Measurements from ENCODE around the gene SIX1.

The SIX1 gene

GRCh38 chr14:60641742-60642269 lies 7.5 kb downstream of the SIX1 start:
- DNase-seq: no peak

DNA sequence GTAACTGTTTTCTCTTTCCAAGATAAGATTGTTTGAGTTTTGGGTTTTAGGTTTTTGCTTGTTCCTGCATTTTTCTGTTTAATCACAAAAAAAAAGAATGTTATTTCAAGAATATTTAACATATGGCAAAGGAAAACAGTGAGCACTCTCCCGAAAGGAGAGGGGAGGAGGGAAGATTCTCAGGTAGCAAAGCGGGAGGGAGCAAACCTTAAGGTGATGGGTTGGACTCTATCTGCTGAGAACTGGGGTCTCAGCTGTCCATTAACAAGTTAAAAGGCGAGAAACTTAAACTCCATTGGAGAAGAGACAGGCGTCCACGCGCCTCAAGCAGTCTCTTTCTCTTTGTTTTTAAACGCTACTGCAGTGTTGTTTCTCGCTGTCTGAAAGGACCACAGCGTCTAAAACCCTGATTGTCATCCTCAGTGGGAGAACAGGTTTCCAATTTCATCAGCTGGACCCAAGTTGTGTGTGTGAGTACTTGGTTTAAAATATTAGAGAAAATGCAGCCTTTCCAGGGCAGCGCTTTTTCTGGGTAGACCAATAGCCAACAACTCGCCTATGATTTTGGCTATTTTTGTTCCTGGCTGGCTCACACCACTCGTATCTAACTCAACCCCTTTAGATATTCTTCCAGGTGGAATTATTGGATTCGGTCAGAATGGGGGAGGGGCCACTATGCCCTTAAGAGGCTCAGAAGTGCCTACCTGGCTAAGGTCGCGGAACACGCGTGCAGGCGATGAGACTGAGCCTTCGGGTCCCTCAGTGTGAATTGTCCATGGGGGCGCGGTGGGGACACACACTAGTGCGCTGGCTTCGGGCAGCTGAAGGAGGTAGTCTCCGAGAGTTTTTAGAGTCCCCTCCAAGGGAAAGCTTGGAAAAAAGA lies 8.2 kb downstream of the SIX1 start:
- no peak for DNase-seq

GRCh38 chr14:60639674-60640073 lies 9.6 kb downstream of the SIX1 start:
- no peak for DNase-seq

DNA sequence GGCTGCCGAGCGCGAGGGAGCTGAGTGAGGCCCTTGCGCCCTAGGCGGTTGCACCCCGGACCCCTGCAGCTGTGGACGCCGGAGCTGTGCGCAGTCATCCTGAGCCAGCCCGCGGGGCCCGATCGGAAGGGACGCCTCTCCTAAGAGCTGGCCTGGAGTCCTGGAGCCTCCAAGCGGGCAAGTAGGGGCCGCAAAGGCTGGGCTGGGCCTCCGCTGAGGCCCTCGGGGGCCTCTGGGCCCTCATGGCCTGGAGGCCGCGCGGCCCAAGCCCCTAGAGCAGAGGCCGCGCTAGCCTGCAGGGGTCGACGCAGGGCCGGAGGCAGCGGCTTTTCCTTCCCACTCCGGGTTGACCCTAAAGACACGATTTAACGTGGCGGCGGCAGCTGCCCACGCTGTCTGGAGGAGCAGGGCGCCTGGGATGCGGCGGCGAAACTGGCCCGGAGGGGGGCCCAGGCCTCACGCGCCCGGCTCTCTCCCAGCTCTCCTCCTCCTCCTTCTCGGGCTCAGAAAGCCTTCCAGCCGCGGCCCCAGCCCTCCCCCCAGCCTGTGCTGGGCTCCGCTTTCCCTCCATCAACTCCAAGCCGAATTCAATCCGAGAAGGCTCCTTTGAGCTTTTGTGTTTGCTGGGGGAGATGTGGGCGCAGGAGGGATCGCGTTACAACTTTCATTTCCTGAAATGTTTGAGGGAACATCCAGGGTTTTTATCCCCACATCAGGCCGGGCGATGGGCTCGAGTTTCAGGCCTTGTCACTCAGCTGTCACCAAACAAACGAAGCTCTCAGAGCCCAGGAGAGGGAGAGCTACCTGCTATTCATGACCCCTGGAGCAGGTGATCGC lies 11.6 kb downstream of the SIX1 start:
- DNase-seq: no peak

DNA sequence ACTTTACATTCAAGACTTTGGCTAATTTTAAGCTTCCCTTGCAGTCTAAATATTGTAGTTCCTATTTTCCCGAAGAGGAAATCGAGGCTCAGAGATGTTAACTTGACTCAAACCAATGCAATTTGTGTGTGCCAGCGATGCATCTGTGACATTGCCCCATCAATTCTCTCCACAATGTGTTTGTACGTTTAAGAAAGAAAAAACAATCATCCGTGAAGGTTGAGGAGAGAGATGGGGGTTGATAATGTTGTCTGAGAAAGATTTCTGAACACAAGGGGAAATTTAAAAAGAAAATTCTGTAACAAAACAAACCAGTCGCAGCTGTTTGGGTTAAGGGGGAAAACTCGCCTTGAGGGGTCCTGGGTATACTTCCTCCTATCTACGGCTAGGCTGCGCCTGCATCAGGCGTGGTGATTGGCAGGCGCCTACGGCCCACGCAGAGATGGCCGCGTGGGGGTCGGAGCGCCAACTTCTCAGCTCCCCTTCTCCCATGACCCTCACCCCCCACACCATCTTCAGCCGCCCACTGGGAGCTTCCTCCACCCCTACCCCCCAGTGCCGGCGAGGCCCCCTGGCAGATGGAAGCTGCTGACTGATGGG lies 12.3 kb downstream of the SIX1 start:
- DNase-seq: no peak

DNA sequence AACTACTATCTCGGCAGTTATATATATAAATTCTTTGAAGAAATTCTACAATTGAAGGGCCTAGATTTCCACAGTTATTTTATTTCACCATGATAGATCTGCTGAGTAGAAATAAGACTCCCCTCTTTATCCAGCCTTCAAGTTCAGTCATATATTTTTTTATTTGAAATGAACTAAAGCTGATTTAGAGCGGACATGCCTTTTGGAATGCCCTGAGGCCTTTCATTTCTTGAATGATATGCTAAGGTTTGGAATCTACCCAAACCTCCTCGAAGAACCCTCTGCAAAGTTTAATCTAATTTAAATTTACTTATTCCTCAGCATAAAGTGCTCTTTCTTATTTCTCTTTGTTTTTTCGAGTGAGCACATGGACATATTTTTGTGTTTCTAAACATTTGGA lies 15.1 kb downstream of the SIX1 start:
- no peak for DNase-seq

DNA sequence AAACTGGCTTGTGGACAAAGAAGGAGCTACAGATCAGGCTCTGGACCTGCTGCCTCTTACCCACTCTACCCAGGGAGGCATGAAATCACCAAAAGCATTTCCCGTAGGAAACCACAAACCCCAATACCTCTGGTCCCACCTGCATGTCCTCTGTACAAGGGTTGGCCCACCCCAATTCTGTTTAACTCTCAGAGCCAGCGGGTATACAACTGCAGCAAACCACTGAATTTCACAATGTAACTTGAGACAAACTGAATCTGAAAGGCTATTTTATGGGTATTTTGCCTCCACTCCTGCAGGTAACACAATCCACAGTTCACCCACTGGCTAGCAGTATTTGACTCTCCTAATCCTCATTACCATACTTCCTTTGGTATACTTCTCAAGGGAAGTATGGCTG lies 16.5 kb downstream of the SIX1 start:
- no peak for DNase-seq

GRCh38 chr14:60632257-60632656 lies 17.0 kb downstream of the SIX1 start:
- no peak for DNase-seq

DNA sequence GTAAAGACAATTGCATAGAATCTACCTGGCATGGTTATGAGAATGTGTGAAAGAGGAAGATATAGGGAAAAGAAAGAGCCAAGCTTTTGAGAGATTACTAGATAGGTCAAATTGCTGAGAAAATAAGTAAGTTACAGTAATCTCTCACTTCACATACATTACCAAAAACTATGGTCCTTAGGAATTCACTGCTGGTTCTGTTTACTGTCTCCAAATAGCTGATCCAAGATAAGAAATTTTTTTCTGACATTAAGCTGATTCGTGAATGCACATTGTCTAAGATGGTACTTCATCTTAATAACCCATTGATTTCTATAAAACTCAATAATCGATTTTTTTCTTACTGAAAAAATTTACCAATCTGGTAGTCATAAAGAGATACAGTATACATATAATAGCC lies 17.4 kb downstream of the SIX1 start:
- DNase-seq: no peak

DNA sequence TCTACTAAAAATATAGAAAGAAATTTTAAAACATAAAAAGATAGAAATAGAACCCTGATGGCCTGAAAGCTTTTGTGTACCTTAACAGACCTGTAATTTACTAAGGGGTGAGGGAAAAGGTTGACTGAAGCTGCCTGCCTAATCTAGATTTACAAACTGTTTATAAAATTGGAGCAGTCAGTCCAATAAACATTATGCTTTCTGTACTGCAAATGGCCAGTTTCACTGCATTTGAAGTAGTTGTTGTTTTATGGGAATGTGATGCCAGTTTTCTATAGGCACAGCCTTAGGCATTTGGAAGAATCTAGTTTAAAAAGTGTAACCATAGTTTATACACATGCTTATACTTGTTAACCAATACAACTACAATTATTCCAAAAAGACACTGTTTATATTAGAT lies 19.1 kb downstream of the SIX1 start:
- DNase-seq: no peak

GRCh38 chr14:60628892-60629291 lies 20.4 kb downstream of the SIX1 start:
- DNase-seq: no peak

DNA sequence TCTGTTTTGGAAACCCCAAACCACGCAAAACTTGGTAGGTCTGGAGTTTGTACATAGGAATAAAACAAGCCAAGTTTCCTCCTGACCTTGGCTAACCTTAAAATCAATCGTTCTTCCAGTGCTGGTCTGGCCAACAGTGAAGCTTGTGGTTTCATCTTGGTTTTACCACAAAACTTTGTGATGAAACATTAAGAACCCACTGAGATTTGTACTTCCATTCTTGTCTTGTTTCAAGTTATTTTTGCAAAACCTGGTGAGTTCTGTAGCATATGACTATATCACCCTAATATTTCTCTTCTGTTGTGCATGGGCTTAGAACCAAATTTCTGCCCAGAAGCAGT lies 26.4 kb downstream of the SIX1 start:
- no peak for DNase-seq

DNA sequence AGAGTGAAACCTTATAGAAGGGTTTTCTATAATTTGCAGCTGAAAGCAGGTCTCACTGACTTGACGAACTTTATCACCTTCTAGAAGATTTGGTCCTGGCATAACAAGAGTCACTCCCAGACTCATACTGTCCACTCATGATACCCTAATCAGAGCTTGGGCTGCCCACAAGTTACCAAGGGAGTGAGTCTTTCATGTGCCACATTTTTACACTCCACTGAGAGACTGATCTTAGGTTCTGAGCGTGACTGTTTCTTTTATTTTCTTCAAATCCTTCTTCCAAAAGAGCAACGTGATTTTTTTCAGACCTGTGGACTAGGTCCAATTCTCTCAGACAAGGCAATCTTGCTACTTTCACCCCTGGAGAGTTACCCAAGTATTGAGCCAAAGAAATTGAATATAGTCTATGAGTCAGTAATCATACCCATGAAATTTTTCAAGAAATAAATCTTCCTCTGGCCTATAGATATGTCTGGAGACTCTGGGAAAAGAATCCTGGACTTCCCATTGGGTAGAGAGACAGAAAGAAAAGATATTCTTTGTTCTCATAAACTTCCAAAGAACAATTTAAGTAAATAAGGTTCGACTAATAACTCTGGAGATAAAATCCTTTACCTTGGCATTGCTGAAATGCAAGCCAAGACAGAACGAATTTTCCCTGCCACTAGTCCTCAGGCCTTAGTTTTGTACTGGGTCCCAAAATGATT lies 26.9 kb downstream of the SIX1 start:
- DNase-seq: no peak

DNA sequence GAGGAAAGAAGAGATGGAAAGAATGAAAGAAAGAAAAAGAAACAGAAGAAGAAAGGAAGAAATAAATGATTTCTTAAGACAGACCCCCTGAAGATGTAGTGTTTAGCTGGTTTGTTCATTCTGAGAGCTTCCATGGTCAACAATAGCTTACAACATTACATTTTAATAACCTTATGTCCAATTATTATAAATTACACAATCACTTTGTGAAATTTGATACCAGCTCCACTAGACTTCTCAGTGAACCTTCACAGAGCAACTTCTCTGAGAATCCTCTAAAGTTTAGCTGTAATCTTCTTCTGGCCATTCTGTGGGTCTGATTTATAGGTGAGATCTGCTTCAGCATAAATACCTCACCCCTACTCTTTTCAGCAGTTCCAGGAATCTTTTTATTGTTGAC lies 27.9 kb downstream of the SIX1 start:
- no peak for DNase-seq

DNA sequence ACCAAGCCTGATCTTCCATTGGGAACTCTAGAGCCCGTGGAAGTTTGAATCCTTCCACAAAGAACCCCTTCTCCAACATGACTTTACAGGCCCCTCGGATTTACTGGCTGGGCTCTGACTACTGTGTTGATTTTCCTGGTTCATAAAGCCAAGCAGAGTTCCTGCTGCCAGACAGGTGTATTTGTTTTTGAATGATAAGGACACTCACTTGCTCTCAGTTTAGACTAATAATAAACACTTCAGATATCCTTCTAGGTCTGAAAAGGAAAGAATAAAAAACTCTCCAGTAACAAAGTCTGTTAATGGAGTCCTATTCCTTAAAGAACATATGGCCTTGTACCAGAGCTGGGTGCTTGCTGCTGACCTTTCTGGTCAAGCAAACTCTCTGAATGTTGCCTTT lies 31.0 kb downstream of the SIX1 start:
- no peak for DNase-seq

- DNase-seq: no peak
Measured at GRCh38 chr14:60616461-60616959, 32.8 kb downstream of the SIX1 start.

- DNase-seq: no peak
Measured at GRCh38 chr14:60602291-60602690, 47.0 kb downstream of the SIX1 start.

DNA sequence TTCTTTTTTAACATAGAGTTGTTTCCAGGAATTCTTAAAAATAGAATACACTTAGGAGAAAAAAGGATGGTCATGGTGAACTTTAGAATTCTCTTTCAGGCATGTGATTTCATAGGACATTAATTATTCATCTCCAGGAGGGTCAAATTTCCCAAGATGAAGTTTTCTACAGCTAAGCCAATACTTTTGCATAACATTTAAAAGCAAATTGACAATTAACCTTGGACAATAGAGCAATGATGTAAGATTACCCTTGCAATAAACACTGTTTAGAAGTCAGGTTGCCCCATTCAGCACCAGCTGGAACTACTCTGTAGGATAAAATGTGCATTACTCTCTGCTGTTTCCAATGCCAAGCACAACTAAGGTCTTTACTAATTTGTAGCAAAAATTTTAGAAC lies 49.5 kb downstream of the SIX1 start:
- no peak for DNase-seq

GRCh38 chr14:60596139-60596538 lies 53.1 kb downstream of the SIX1 start:
- no peak for DNase-seq

GRCh38 chr14:60594062-60594461 lies 55.2 kb downstream of the SIX1 start:
- DNase-seq: no peak
